Spleen (tissue), 11 donors: ENCODE measurements around the gene AMPH. TPM values are rescaled to one million over a fixed set of nuclear protein-coding genes. Genes with fewer than 3 reads are reported as not detected.

Experiments used
- DNase-seq: peaks from one replicate; pipeline ENCODE4 v3.0.0-alpha.2; 2020
- H3K27ac ChIP-seq, 8 donors: fragments of 200-600 bp; sonication (generic) in 7 of 8; 1 replicate in 4 of 8; 2 replicates in 4 of 8; pipeline versions ENCODE4 v1.5.0 to v1.8.0; 2016 to 2021; ENCODE audit warnings: inconsistent platforms in 4 of 8, mild to moderate bottlenecking in 4 of 8, moderate library complexity in 1 of 8
- H3K27me3 ChIP-seq, 7 donors: fragments of 200-600 bp; sonication (generic) in 6 of 7; replicated peaks in 1 of 7; 1 replicate in 4 of 7; 2 replicates in 3 of 7; pipeline versions ENCODE4 v1.5.0 to v1.8.0; 2016 to 2021; ENCODE audit warnings: inconsistent platforms in 3 of 7, mild to moderate bottlenecking in 1 of 7
- H3K36me3 ChIP-seq, 6 donors: fragments of 200-600 bp; sonication (generic) in 5 of 6; 1 replicate in 4 of 6; 2 replicates in 2 of 6; pipeline versions ENCODE4 v1.5.0 to v1.8.0; 2016 to 2021; ENCODE audit warnings: inconsistent platforms in 2 of 6
- H3K4me1 ChIP-seq, 6 donors: fragments of 200-600 bp; sonication (generic) in 5 of 6; 1 replicate in 3 of 6; 2 replicates in 3 of 6; pipeline versions ENCODE4 v1.5.0 to v1.8.0; 2016 to 2021; ENCODE audit warnings: inconsistent platforms in 3 of 6
- H3K4me3 ChIP-seq, 8 donors: fragments of 200-600 bp; sonication (generic) in 7 of 8; 1 replicate in 4 of 8; 2 replicates in 4 of 8; pipeline versions ENCODE4 v1.5.0 to v1.8.0; 2016 to 2021; ENCODE audit warnings: inconsistent platforms in 4 of 8, mild to moderate bottlenecking in 4 of 8, moderate library complexity in 2 of 8
- H3K9me3 ChIP-seq, 8 donors: fragments of 200-600 bp; sonication (generic) in 7 of 8; 1 replicate in 4 of 8; 2 replicates in 4 of 8; pipeline versions ENCODE4 v1.5.0 to v1.8.0; 2016 to 2021; ENCODE audit warnings: inconsistent platforms in 4 of 8
- POLR2A ChIP-seq, 3 donors: fragments of 450-650 bp; IDR thresholded peaks; one replicate each; pipeline ENCODE4 v1.5.1; 2017; ENCODE audit warnings: antibody characterized with exemption in 3 of 3, mild to moderate bottlenecking in 1 of 3
- POLR2AphosphoS5 ChIP-seq, 3 donors: sonication (generic); formaldehyde crosslinking; IDR thresholded peaks; one replicate each; pipeline ENCODE4 v1.5.1; 2017; ENCODE audit warnings: antibody characterized with exemption in 3 of 3
- WGBS, 5 donors: extraction: QIAGEN DNeasy Blood & Tissue Kit in 3 of 5; methylation state at CpG; one replicate each; pipeline versions ENCODE4 v1.1.5 to v1.1.7; 2013 to 2018; 5-methylcytosine and 5-hydroxymethylcytosine counted together
- intact Hi-C: fragments of 100-400 bp; cut with DNase I; formaldehyde crosslinking; loops from one replicate; pipeline ENCODE4 v1.15.0; 2023; ENCODE audit warnings: low total_unique reads
- polyA plus RNA-seq, 3 donors: library from polyadenylated mRNA; stranded (reverse); fragments of 200-250 nt; gene quantifications; one replicate each; pipeline ENCODE4 v1.2.1, GENCODE V29; 2013
- total RNA-seq, 7 donors: library from RNA; depleted of rRNA in 3 of 7; stranded (reverse); fragments of >200 nt in 3 of 7; fragmentation: NEBNext Ultra II Directional in 4 of 7; extraction: Animal tissue kit (Norgen Biotek cat#: 25700) in 4 of 7; gene quantifications; one replicate each; pipeline versions ENCODE4 v1.1.0 to v1.2.1, GENCODE V29; 2016 to 2021
- TF ChIP-seq, protein P1 (sequence below), 11 experiments: fragments of 200-600 bp in 7 of 11; fragments of 450-650 bp in 4 of 11; sonication (generic) in 4 of 11; IDR thresholded peaks in 8 of 11; conservative IDR thresholded peaks in 3 of 11; 1 replicate in 7 of 11; 2 replicates in 4 of 11; pipeline versions ENCODE4 v1.4.0 to v1.8.0; 2016 to 2021; ENCODE audit warnings: antibody characterized with exemption in 11 of 11, inconsistent platforms in 4 of 11, mild to moderate bottlenecking in 1 of 11
- donor health status: healthy with polysubstance abuse.
- donor health status: DM: no; HTN: no; CAD: no; lungs with moderate emphysema.
- donor health status: DM: no; HTN: no; CAD: no.
- donor health status: Bipolar disorder and iron deficiency.
- donor health status: healthy.
- donor health status: DM: no; HTN: no; CAD: no.
- donor health status: DM: yes; HTN: yes; CAD: no.

Gene AMPH
- total and polyA plus RNA-seq, 10 donors = 0.09 to 10.3 (median 1.1) TPM

DNA sequence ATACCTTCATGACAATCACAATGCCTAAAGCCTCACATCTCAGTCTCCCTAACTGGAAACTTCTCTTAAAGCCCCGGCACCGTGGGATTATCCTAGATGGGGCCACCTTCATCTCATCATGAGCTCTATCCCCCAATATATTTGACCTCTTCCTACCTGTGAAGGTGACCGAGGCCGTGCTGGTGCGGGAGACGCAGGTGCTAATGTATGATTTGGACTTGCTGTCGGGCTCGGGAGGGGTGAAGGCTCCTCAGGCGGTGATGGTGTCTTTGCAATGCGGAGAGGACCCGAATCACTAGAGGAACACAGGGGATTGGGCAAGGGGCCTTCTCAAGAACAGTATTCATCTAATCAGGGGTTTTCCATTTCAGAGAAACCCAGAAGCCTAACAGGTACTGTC lies 168.4 kb downstream of the AMPH start:
- intact Hi-C loops = no loop called here
- Histone ChIP-seq H3K9me3 (no peaks in the 10 kb centered on the region), H3K27me3 (no peaks in the 10 kb centered on the region), H3K27ac (peak overlapping the region in 3 of 8 donors; percentile 36 to 56 (median 45)), H3K4me3 (no peak overlapping the region), H3K36me3 (no peaks in the 10 kb centered on the region), H3K4me1 (peaks cover 0 to 20% (median 0%) of the 10 kb centered on the region in 6 donors)
- peak; percentile 76 for DNase-seq
- 93 to 99% (median 97%) methylated on average over 11 of the region's 11 CpGs for WGBS, 5 donors
- TF ChIP-seq, protein P1, sequence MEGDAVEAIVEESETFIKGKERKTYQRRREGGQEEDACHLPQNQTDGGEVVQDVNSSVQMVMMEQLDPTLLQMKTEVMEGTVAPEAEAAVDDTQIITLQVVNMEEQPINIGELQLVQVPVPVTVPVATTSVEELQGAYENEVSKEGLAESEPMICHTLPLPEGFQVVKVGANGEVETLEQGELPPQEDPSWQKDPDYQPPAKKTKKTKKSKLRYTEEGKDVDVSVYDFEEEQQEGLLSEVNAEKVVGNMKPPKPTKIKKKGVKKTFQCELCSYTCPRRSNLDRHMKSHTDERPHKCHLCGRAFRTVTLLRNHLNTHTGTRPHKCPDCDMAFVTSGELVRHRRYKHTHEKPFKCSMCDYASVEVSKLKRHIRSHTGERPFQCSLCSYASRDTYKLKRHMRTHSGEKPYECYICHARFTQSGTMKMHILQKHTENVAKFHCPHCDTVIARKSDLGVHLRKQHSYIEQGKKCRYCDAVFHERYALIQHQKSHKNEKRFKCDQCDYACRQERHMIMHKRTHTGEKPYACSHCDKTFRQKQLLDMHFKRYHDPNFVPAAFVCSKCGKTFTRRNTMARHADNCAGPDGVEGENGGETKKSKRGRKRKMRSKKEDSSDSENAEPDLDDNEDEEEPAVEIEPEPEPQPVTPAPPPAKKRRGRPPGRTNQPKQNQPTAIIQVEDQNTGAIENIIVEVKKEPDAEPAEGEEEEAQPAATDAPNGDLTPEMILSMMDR (IDR thresholded peaks at IDR 0.05 in 8 of 11, conservative IDR thresholded peaks at IDR 0.05 in 3 of 11) = no peak
- TF ChIP-seq POLR2A (IDR thresholded peaks at IDR 0.05) (no peak), POLR2AphosphoS5 (IDR thresholded peaks at IDR 0.05) (no peak)

DNA sequence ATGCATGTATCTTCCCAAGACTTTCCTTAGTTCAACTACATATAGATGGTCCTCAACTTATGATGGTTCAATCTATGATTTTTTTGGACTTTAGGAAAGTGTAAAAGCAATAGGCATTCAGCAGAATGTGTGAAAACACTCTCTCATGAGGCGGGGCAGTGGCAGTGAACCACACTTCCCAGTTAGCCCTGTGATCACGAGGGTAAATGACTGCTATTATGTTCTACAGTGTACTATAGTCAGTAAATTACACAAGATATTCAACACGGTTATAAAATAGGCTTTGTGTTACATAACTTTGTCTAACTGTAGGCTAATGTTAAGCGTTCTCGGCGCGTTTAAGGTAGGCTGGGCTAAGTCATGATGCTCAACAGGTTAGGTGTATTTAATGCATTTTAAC lies 169.3 kb downstream of the AMPH start:
- Histone ChIP-seq H3K9me3 (peaks cover 0 to 4% (median 0%) of the 10 kb centered on the region in 8 donors), H3K4me3 (no peak overlapping the region), H3K27me3 (no peaks in the 10 kb centered on the region), H3K27ac (no peak overlapping the region), H3K4me1 (peaks cover 0 to 20% (median 0%) of the 10 kb centered on the region in 6 donors), H3K36me3 (no peaks in the 10 kb centered on the region)
- DNase-seq = no peak
- WGBS, 5 donors = 89 to 94% (median 90%) methylated on average over 7 of the region's 7 CpGs
- TF ChIP-seq, protein P1 (IDR thresholded peaks at IDR 0.05 in 8 of 11, conservative IDR thresholded peaks at IDR 0.05 in 3 of 11) = no peak
- no peak for TF ChIP-seq POLR2A (IDR thresholded peaks at IDR 0.05)
- TF ChIP-seq POLR2AphosphoS5 (IDR thresholded peaks at IDR 0.05) = no peak
- intact Hi-C loops = no loop called here

DNA sequence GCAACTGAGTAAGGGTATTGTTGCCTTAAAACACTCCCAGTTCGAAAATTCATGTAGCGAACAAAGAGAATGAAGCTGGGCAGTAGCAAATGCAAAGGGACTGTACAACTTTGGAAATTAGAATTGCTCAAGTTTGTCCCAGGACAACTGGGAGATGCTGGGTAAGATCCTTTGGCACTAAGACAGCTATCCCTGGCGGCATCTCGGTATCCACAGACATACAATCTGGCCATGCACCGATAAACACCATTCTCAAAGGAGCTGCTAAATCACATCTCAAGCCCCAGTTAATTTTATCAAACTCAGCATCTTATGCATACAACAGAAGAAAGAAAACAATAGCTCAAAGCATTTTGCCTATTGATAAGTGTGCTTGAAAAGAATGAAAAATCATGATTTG lies 177.3 kb downstream of the AMPH start:
- no peaks in the 10 kb centered on the region for H3K27me3 ChIP-seq
- WGBS, 5 donors = 91 to 96% (median 93%) methylated on average over 5 of the region's 5 CpGs

DNA sequence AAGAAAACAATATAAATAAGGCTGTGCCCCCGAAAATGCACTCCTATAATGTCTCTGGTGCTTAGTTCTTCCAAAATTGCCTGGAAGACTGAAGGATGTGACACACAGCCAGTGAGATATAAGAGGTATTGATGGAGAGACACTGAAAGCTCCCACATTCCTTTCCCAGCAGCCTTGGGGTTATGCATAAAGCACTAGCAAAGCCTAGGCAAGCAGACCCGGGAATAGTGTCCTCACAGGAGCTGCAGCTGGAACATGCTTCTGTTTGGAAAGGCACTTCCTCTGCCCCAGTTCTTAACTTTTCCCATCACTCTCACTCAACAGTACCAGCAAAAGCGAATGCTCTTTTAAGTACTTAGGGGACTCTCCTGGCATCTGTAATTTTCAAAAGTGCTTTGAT lies 178.0 kb downstream of the AMPH start:
- H3K4me1 ChIP-seq = peaks cover 0 to 5% (median 0%) of the 10 kb centered on the region in 6 donors
- intact Hi-C loops = no loop called here
- H3K27me3 ChIP-seq = no peaks in the 10 kb centered on the region
- H3K4me3 ChIP-seq = no peak overlapping the region
- H3K9me3 ChIP-seq = peaks cover 0 to 4% (median 0%) of the 10 kb centered on the region in 8 donors
- TF ChIP-seq, protein P1 (IDR thresholded peaks at IDR 0.05 in 8 of 11, conservative IDR thresholded peaks at IDR 0.05 in 3 of 11) = no peak
- no peak for DNase-seq
- 49 to 71% (median 67%) methylated on average over 3 of the region's 3 CpGs for WGBS, 5 donors
- H3K27ac ChIP-seq = peak overlapping the region in 2 of 8 donors; percentile 8 to 36
- no peaks in the 10 kb centered on the region for H3K36me3 ChIP-seq

More for the DNA sequence above, 177.3 kb downstream of the AMPH start:
- TF ChIP-seq POLR2A (IDR thresholded peaks at IDR 0.05) (no peak), POLR2AphosphoS5 (IDR thresholded peaks at IDR 0.05) (no peak)
- TF ChIP-seq, protein P1 (IDR thresholded peaks at IDR 0.05 in 8 of 11, conservative IDR thresholded peaks at IDR 0.05 in 3 of 11) = no peak
- peaks cover 0 to 5% (median 0%) of the 10 kb centered on the region in 6 donors for H3K4me1 ChIP-seq
- DNase-seq = no peak
- H3K9me3 ChIP-seq = peaks cover 0 to 4% (median 0%) of the 10 kb centered on the region in 8 donors
- H3K4me3 ChIP-seq = no peak overlapping the region
- intact Hi-C loops = no loop called here
- no peak overlapping the region for H3K27ac ChIP-seq
- H3K36me3 ChIP-seq = no peaks in the 10 kb centered on the region
